Activated CD4-positive, CD25-positive, alpha-beta regulatory T cell treated with anti-CD3 and anti-CD28 coated beads, Interleukin-2, amount 50 U/mL, for 72 hours (primary cell): Measurements from ENCODE around the gene ROCK2.
"Not testable (repeated sequence)": the region's sequence is repeated elsewhere in the genome, so short reads cannot be mapped to it uniquely, and the experiment has no call there.

Experiments
- DNase-seq: peaks from one replicate; pipeline ENCODE4 v3.0.0; 2021

The ROCK2 gene

DNA sequence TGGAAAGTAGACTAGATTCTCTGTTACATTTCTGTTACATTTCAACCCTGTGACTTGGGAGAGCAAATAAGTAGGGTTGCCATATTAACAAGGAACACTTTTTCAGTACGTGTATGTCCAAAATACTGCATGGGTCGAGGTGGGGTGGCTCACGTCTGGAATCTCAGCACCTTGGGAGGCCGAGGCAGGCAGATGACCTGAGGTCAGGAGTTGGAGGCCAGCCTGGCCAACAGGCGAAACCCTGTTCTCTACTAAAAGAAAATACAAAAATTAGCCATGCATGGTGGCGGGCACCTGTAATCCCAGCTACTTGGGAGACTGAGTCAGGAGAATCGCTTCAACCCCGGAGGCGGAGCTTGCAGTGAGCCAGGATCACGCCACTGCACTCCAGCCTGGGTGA, 178.0 kb downstream of the ROCK2 start:
- no peak for DNase-seq

DNA sequence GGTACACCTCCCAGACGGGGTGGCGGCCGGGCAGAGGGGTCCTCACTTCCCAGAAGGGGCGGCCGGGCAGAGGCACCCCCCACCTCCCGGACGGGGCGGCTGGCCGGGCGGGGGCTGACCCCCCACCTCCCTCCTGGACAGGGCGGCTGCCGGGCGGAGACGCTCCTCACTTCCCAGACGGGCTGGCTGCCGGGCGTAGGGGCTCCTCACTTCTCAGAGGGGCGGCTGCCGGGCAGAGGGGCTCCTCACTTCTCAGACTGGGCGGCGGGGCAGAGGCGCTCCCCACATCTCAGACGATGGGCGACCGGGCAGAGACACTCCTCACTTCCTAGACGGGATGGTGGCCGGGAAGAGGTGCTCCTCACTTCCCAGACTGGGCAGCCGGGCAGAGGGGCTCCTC, 179.4 kb downstream of the ROCK2 start:
- DNase-seq = not testable (repeated sequence)

DNA sequence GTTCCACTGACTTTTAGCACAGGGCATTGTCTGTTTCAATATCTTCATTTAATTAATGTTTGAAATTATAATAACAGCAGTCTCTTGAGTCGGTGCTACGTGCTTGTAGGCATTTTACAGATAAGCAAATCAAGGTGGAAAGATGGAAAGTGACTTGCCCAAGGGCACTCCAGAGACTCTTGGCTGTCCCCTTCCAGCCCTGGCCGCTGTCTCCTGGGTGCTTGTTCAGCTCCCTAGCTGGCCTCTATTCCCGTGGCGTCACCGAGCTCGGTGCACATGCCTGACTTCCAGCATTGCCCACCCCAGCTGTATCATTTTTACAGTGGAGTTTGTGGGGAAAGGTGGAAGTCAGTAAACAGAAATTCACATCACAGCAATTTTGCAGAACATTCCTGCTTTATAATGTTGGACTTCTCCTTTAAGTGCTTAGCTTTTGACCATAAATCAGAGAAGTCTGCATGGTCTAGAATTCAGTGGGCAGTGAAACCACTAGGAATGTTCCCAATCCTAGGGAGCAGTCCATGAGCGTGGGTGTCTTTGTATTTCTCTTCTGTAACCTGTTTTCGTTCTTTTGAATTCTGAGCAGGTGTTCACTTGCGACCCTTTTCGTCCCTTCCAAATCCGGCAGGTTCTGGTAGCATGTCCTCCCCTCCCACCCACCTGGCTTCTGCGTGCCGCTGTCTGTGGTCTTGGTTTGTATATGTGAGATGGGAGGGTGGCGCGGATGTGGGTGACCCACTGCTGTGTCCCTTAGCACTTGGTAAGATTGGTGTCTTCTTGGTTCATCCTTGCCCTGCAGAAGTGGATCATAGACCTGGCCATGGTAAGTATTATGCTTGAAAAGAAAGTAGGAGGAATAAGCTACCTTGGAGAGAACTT, 180.8 kb downstream of the ROCK2 start:
- DNase-seq = no peak

GRCh38 chr2:11161747-11162146, 182.7 kb downstream of the ROCK2 start:
- DNase-seq = no peak

DNA sequence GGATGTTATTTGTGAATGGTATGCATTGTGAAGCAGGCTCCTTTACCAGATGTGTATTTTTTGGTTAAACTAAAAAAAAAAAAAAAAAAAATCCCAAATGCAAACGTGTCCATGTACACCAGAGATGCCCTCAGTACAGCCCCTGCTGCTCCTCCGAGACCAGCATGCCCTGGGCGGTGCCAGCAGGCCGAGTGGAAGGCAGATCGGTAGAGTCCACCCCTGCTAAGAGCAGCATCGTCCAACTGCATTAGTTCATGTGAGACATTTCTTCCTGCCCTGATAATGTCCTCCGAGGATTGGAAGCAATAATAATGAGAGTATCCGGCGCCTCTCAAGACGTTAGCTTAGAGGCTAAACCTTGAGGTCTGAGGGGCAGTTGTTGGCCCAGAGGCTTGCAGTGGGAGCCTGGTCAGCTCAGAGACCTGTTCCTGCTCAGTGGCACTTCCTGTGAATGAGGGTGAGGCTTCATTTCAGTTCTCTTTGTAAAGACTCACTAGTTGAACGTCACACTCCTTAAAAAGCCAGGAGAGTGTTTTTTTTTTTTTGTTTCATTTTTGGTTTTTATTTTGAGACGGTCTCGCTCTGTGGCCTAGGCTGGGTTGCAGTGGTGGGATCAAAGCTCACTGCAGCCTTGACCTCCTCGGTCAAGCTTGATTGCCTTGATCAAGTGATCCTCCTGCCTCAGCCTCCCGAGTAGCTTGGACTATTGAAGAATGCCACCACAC, 183.5 kb downstream of the ROCK2 start:
- DNase-seq = no peak

GRCh38 chr2:11160256-11160655, 184.2 kb downstream of the ROCK2 start:
- no peak for DNase-seq

GRCh38 chr2:11159574-11160170, 184.8 kb downstream of the ROCK2 start:
- no peak for DNase-seq

GRCh38 chr2:11158916-11159573, 185.4 kb downstream of the ROCK2 start:
- no peak for DNase-seq

GRCh38 chr2:11157731-11158130, 186.7 kb downstream of the ROCK2 start:
- no peak for DNase-seq

- no peak for DNase-seq
Observed at GRCh38 chr2:11157296-11157695, 187.1 kb downstream of the ROCK2 start.

DNA sequence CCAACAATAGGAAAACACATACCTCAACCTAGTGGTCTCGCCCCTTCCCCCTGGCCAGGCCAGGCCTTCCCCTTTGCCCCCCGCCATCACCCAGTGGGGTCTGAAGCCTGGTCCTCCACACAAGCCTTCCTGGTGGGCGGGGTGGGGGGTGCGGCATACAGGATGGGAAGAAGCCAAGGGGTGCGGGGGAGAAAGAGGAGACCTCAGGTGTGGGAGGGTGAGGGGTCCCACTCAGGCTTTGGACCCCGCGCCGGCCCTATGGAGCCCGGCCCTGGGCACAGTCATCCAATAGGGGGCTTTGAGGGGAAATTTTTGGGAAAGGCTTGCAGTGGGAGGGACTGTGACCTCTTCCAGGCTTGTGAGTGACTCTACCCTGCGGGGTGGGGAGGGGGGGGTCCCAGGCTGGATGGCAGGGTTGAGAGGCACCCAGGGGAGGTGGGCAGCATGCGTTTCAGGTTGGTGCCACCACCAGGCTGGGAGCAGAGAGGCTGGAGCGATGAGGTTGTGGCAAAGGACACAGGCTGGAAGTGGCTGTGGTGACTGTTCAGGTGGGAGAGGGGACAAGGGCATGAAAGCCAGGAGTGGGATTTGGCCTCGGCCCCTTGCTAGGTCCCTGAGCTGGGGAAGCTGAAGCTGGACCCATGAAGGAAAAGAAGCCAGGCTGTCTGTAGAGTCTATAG, 187.9 kb downstream of the ROCK2 start:
- DNase-seq = no peak

GRCh38 chr2:11155381-11156035, 188.9 kb downstream of the ROCK2 start, which contains the start of gene SLC66A3:
Gene SLC66A3 (plus strand): TSS chr2:11155467. CDS start chr2:11155547, 80 bp downstream.
- no peak for DNase-seq

GRCh38 chr2:11154923-11155380, 189.5 kb downstream of the ROCK2 start:
- DNase-seq = peak; percentile 97

DNA sequence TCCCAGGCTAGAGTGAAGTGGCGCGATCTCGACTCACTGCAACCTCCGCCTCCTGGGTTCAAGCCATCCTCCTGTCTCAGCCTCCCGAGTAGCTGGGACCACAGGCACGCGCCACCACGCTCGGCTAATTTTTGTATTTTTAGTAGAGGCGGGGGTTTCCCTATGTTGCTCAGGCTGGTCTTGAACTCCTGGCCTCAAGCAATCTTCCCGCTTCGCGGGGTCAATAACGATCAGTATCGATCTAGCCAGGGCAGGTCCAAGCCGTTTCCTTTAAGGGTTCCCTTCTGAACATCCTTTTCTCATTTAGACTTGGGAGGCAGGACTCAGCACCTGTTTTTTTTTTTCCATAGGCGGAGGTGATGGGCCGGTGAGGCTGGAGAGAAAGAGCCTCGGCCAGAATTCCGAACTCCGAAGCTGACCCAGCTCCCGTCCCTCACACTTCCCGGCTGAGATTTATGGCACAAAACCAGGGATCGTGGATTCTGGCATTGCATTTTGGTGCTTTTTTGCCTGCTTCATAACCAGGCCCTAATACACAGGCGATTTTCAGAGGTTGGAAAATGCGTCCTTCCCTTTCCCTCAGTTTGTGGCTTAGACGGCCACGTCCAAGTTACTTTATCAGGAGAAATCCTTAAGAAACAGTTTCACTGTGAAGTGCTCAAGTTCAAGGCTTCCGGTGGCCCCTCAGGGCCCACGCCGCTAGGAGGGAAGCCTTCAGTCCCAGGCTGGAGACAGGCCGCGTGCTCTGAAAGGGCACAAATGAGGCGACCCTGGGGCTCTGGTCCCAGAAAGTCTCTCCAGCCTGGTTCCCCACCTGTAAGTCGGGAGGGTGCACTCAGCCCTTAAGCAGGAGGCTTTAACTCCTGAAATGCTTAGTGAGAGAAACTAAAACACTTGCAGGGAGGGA, 190.2 kb downstream of the ROCK2 start:
- no peak for DNase-seq

DNA sequence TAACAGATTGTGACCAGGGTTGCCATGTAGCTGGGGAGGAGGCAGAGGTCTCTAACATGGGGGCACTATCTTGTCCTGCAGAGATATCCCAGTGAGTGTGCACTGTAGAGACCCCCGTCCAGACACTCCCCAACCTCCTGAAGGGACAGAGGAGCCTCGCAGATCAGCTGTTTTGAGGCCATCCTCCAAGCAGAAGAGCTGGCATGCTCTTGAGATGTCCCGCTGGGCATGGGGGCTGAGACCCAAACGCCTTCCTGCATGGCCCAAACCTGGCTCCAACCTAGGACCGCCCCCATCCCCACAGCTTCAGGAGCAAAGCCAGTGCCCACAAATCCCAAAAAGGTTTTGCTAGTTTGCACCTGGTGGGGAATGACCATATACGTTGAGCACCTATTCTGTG, 191.8 kb downstream of the ROCK2 start:
- no peak for DNase-seq

GRCh38 chr2:11147263-11147662, 197.2 kb downstream of the ROCK2 start:
- DNase-seq = no peak

- DNase-seq = no peak
Observed at GRCh38 chr2:11146076-11146475, 198.4 kb downstream of the ROCK2 start.

- DNase-seq = no peak
Observed at GRCh38 chr2:11145350-11145749, 199.1 kb downstream of the ROCK2 start.

- no peak for DNase-seq
Observed at GRCh38 chr2:11144738-11145079, 199.7 kb downstream of the ROCK2 start.

GRCh38 chr2:11144077-11144737, 200.2 kb downstream of the ROCK2 start:
- DNase-seq = no peak
